Measurements from ENCODE around the gene CTNNA2.

The CTNNA2 gene

DNA sequence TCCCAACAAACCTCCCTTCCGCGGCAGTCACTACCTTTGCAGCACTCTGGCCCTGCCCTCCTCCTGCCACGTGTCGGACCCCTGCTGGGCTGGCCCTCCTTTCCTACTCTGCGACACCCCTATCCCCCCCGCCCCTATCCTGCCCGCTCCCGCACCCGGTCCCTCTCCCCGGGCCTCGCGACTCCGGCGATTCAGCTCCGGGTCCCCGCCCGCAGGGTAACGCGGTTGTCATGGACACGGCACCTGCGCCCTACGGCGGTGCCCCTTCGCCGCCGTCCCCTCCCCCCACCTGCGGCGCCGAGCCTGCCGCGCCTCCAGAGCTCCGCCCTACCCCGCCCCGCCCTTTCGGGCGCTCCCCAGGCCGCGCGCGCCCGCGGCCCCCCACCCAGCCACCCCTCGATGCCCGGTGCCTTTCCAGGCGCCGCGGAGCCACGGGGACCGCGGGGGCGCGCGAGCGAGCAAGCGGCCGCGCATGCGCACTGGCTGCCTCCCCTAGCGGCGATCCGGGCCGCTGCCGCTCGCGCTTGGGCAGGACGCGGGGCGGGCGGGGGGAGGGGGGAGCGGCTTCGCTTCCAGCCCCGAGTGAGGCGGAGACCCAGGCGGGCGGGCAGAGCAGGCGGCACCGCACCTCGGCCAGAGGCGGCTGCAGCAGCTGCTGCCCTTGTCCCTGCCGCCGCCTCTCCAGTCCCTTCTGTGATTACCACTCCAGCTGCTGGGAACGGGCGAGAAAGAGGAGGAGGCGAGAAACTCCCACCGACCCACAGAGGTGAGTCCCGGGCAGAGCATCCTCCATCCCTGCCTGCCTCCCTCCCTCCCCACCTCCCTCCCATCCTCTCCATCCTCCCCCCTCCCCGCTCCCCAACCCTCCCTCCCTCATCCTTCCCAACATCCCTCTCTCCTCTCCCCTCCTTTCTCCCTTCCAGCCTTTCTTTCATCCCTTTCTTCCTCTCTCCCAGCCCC lies at the start of gene CTNNA2:
CTNNA2 (plus strand) TSS at position 610 of the 960 bp plus-strand sequence.
- DNase-seq = peak; percentile 75

- DNase-seq = no peak
These were observed 25.5 kb upstream of the CTNNA2 start for GRCh38 chr2:79487399-79487798.

DNA sequence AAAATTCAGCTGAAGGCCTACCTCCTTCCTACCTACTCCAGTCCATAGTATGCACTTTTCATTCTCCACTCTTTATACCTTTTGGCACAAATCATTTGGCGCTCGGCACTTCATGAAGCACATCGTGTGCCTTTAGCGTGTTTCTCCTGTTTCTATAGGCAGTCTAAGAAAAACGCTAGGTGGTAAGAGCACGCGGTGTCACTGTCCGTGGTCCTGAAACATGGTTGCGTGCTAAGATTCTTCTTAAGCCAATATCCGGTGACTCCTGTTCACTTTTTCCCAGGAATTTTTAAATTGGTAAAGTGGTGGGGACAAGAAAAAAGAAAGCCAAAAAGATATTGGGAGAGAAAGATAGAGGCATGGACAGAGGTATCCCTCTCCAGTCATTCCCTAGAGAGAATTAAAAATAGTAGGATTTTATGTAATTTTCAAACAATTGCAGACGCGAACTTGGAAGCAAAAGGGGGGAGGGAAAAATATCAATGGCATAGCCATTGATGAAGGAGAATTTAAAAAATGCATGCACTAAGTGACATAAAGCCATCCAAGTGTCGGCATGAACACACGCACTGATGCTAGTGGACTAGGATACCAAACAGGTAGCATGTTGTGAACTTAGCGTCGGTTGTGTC lies 1.4 kb upstream of the CTNNA2 start:
- DNase-seq = no peak

GRCh38 chr2:79513711-79514110 lies 860 bp downstream of the CTNNA2 start:
- DNase-seq = no peak

DNA sequence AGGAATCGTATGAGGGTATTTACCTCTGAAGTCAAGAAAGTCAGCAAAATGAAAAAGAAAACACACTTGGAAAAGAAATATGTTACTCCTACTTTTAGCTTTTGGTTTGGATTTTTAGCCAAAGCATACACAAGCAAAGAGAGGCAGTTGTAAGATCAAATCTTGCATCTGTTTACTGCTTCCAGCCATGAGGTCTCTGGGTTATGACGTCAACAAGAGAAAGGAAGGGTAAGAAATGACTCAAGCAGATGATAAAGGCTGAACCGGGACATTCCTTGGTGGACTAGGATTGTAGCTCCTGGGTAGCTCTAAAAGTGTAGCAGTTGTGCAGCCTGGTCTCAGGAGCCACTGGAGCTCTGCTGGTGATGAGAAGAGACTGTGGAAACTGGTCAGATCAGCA lies 16.8 kb downstream of the CTNNA2 start:
- no peak for DNase-seq

DNA sequence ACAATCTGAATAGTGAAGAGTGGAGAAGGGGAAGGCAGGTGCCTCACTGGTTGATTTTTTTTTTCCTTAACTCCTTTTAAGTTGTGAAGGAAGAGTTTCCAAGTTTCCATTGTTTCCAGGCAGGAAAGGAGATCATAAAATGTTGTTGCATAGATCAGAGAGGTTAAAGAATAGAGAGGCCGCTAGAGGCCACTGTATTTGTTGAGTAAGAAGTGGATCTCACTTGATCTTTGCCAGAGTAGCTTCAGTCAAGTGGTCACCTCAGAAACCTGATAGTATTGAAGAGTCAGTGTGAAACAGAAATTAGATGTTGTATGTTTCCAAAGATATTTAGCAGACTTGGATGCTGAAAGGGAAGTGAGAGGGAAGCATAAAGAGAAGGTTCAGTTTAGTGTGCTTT lies 17.6 kb downstream of the CTNNA2 start:
- DNase-seq = no peak

GRCh38 chr2:79547568-79547967 lies 34.7 kb downstream of the CTNNA2 start:
- no peak for DNase-seq

GRCh38 chr2:79552653-79553052 lies 39.8 kb downstream of the CTNNA2 start:
- no peak for DNase-seq

GRCh38 chr2:79554899-79555298 lies 42.0 kb downstream of the CTNNA2 start:
- DNase-seq = no peak

DNA sequence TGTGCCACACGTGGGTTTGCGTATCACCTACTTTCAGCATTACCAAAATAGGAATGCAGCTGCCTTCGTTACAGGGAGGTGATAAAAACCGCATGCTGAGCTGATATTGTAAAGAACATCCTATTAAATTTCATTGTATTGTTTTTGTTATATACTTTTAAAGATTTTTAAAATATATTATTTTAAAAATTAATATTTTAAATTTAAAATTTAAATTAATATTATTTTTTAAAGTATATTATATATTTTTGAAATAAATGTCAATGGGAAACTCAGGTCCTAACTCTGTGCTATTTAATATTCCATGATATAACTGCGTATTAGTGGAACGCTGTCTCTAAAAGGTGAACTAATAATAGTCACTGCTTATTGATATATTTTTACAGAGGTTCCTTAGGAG lies 51.2 kb downstream of the CTNNA2 start:
- no peak for DNase-seq

DNA sequence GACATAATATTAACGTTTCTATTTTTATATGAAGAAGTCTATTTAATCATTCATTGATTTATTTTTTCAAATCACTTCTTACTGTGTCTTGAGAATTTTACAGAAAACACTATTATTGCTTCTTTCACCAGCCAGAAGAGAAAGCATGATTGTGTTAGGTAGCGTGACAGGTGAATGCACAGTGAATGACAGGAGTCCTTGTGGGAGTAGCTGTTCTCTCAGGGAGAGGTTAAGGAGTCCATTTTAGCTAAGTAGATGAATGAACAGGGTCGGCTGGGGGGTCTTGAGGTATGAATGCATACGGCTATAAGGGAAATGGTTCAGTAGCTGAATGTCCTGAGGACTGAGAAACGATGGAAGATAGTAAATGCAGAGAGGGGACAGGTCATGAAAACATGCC lies 56.2 kb downstream of the CTNNA2 start:
- no peak for DNase-seq

DNA sequence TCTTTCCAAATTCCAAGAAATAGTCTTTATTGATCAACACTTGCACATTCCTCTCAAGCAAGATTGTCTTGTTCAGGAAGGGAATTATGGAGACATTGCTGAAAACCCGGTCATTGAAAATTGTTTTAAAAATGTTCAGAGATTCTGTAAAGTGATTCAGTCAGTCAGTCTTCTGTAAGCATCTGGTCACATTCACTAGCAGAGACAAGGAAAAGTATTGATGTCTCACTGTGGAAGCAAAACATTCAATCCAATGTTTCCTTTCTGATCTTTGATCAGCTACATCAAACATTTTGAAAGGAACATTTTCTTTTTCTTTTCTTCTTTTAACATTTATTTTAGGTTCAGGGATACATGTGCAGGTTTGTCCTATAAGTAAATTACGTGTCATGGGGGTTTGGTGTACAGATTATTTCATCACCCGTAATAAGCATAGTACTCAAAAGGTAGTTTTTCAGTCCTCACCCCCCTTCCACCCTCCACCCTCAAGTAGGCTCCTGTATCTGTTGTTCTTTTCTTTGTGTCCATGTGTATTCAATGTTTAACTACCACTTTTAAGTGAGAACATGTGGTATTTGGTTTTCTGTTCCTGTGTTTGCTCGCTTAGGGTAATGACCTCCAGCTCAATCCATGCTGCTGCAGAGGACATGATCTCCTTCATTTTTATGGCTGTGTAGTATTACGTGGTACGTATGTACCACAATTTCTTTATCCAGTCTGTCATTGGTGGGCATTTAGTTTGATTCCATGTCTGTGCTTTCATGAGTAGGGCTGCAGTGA lies 61.2 kb downstream of the CTNNA2 start:
- no peak for DNase-seq

DNA sequence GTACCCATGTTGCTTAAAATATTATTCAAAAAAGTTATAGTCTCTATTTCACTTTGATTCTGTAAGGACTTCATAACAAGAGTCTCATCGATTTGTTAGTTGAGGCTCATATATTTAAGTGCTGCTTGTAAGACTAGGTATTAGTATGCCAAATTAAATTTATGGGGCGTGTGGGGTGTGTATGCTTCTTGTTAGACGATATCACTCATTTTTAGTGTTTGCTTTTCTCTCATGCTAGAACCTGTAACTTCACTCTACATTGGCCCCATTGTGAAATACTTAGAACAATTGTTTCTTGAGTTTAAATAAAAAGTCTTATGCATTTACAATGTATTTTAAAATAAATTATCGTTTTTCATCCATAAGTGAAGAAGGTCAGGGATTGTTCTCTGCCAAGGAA lies 63.6 kb downstream of the CTNNA2 start:
- no peak for DNase-seq

DNA sequence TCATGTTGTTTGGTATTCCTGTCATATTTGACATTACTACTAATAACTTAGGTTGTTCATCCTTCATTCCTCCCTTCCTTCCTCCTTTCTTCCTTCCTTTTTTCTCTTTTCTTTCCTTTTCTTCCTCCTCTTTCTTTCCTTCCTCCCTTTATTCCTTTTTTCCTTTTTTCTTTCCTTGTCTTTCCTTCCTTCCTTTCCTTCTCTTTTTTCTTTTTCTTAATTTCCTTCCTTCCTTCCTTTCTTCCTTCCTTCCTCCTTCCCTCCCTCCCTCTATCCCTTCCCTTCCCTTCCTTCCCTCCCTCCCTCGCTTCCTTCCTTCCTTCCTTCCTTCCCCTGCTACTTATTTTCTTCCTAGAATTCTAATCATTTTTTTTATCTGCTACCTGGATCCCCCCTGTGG lies 66.1 kb downstream of the CTNNA2 start:
- DNase-seq = no peak

- DNase-seq = no peak
These were observed 67.3 kb downstream of the CTNNA2 start for GRCh38 chr2:79580175-79580574.

GRCh38 chr2:79585701-79586433 lies 73.0 kb downstream of the CTNNA2 start:
- DNase-seq = no peak

DNA sequence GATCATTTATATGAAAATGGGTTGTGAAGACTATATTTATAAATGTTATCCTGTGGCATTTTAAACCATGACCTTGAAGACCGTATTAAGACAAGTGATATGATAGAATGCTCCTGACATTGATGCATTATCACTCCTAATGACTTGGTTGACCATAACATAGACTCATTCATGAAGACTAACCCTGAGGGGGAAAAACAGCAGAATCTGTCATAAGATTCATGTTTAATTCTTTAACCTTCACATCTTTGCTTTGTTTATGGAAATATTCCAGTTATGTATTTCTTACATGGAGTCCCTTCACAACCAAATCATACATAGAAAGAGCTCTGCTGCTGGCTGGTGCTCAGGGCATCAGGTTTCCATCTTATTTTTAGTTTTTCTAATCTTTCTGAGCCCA lies 78.4 kb downstream of the CTNNA2 start:
- DNase-seq = no peak

DNA sequence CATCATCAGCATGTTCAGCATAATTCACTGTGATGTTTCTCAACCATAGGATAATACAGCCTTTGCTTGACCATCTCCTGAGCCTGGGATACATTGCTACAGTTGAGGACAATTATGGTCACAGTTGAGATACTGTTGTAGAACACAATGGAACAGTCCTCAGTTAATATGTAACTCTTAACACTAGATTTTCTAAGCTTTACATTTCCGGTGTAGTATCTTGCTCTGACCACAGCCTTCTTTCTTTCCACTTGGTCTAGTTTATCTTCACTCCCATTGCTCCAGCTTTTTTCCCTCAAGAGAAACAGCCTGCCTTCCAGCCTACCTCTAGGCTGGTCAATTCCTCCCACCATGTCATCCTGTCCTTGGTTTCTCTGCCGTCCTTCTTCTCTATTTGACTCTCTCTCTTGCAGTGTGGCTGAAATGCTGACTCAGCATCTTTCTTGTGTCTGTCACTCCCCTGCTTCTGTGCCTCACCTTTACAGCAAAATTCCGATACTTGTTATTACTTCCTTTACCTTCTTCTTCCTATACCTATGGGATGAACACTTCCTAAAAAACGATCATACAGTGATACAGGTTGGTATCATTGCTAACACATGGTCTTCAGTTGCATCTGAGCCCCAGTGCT lies 80.5 kb downstream of the CTNNA2 start:
- DNase-seq = no peak

DNA sequence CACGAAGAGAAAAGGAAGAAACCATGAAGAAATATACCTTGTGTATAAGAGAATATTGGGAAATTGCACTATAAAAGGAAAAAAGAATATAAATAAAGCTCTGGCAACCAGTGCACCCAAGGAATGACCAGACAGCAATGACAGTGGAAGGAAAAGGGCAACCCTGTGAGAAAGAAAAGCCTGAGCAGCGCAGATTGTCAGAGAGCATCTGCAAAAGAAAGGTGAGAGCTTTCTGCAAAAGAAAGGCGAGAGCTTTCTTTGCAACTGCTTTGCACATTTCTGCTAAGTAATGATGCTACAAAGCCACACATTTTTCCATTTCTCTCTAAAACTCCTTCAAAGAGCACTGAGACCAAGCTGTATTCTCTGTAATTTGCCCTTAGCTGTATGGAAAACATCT lies 83.6 kb downstream of the CTNNA2 start:
- DNase-seq = no peak

DNA sequence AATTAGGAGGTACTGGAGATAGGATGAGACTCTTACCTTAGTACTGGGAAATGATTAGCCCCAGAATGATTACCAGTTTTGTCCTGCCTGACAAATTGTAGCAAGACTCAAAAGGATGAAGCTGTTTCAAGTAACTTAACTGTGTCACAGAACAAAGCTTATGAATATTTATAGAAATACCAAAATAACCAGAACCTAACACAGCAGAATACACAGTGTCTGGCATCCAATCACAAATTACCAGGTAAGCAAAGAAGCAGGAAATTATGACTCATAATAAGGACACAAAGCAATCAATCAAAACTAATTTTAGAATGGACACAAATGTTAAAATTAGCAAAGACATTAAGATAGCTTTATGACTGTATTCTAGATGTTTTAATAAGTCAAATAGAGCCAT lies 91.9 kb downstream of the CTNNA2 start:
- no peak for DNase-seq

DNA sequence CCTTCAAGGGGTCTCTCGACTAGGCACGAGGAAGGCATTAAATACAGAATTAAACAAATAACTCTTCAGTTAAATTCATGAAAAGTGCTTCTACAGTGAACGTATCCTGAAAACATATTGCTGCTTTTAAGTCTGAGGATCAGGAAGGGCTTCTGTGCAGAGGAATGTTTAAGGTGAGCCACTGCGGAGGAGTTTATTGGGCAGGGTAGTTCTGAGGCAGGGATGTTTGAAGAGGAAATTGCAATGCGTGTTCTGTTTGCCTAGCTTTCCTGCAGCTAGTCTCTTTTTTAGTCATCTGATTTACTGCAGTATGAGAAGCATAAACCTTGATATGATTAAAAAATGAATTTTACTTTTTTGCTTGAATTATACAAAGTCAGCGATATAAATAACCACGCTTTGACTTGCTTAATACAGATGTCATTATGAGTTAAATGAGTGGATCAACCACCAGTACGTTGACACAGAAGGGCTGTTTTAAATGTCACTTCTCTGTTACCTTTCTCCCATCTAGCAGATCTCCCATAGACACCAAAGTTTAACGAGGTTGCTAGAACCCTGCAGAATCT lies 98.7 kb downstream of the CTNNA2 start:
- DNase-seq = no peak

DNA sequence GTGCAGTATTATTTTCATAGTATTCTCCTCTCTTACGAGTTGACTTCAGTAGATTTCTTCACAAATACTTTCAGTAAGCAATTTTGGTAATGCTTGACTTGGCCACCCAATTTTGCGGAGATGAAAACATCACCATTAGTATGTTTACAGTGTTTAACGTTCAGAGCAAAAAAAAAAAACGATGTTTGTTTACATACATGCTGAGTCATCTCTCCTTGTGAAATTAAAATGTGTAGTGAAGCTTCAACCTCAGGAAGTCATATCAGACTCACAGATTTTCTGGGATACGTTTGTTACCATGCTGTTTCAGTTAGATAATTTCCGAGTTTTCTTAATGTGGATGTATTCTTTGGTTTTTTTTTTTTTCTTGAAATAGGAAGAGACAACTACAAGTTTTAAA lies 100.1 kb downstream of the CTNNA2 start:
- DNase-seq = no peak

Data from COR-L47 (cell line).